HG03469 (cell line): ENCODE results near the gene RP9.

Experiments
- ATAC-seq: cut with Tn5 transposase; IDR thresholded peaks from one replicate; pipeline ENCODE4 v1.9.1; 2021; ENCODE audit warnings: mild to moderate bottlenecking, moderate library complexity, moderate number of reproducible peaks; ENCODE audit not compliant: unreplicated experiment

The RP9 gene, protein sequence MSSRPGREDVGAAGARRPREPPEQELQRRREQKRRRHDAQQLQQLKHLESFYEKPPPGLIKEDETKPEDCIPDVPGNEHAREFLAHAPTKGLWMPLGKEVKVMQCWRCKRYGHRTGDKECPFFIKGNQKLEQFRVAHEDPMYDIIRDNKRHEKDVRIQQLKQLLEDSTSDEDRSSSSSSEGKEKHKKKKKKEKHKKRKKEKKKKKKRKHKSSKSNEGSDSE

DNA sequence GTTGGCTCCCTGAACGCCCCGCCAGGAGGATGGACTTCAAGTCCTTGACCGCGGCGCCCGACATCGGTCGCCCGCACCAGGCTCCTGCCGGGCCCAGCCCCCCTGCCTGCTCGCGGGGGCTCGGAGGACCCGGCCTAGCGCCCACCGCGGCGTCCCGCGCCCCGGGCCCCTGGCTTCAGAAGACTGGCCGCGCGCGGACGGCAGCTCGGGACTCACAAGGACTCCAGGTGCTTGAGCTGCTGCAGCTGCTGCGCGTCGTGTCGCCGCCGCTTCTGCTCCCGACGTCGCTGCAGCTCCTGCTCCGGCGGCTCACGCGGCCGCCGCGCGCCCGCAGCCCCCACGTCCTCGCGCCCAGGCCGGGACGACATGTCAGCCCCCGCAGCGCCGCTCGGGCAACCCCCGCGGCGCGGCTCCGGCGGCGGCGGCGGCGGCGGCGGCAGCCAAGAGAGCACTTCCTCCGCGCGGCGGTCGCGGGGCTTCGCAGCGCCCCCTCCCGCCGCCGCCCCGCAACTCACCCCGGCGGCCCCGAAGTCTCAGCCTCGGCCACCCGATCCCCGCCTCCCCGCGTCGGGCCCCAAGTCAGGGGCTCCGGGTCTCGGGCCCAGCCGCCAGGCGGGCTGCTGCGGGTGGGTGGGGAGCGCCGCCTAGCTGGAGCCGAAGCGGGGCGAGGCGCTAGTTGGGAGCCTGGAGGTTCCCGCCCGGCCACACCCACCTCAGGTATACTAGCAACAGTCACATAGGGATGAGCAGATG is at the start of gene RP9:
TSS of gene RP9 (minus strand) at position 400 of the 753 bp plus-strand sequence. CDS start at position 368, 32 bp downstream.
- ATAC-seq: peak; percentile 73

DNA sequence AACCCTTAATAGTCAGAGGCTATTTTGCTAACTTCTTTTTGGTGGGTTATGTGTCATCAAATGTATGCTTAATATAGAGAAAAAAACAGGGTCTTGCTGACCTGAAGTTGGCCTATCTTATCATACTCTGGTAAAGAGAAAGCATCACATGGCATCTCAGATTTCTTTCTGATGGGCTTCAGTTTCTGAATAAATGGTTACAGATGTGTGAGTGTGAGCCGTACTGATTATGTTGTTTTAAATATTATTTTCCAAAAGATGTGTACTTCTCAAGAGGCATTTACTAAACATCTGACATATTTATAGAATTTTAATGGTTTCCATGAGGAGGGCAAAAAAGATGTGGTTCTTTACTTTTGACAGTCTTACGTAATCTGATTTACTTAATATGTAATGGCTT is 48.6 kb upstream of the RP9 start:
- no peak for ATAC-seq

DNA sequence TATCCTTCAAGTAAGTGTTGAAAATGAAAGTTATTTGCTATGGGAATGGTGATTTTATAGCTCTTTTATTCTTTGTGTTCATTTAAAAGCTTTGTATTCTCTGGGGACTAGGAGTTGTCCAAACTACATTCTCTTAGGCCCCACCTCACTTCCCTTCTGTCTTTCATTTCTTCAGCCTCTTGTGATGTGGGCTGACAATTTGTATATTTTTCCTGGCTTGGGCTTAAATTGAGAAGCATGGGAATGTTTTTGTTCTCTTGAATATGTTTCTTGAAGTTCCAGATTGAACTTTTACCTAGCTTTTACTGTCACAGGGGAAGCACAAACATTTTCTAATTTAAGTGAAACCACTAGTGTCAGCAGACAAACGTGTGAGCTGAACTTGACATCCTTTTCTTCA is 48.1 kb upstream of the RP9 start:
- ATAC-seq: no peak

DNA sequence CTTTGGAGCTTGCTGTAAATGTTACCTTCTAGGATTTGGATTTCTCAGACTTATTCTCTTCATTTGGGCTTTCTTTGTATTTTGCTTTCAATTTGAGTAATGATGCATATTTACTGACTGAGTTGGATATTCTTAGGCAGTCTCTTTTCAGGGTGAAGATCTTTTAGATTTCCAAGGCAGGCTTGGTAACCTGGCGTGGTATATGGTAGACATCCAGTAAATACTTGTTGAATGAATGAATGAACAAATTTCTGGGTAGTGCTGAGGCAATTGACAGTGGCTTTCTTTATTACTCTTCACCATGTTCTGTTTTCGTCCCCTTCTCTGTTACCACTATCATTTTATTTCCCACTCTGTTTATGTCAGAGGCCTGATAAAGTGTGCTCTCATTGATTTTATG is 47.2 kb upstream of the RP9 start:
- ATAC-seq: no peak

- no peak for ATAC-seq
Measured at GRCh38 chr7:33155811-33156210, 46.6 kb upstream of the RP9 start.

GRCh38 chr7:33152087-33152486 is 42.9 kb upstream of the RP9 start:
- no peak for ATAC-seq

DNA sequence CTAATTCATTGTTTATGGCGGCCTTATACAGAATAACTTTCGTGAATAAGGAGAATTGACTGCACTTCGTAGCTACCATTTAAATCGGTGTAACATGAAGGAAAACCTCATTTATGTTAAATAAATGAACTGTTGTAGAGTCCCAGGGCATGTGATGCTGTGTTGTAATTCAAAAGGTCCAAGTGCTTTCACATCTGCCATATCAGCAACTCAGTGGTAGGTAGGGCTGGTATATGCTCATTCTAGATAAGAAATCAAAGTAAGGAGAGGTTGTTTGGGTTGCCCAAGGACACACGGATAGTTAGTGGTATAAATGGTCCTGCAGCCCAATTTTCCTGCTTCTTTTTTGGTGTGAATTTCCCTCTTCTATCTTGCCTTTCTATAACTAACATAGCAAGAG is 36.0 kb upstream of the RP9 start:
- no peak for ATAC-seq

GRCh38 chr7:33143996-33144718 is 35.0 kb upstream of the RP9 start:
- no peak for ATAC-seq

DNA sequence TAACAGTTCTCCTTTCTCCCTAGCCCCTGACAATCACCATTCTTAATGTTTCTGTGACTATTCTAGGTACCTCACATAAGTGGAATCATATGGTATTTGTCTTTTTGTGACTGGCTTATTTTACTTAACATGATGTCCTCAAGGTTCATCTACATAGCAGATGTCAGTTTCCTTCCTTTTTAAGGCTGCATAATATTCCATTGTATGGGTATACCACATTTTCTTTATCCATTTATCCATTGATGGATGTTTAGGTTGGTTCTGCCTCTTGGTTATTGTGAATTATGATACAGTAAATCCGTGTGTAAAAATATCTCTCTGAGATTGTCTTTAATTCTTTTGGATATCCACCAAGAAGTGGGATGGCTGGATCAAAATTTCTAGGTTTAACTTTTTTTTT is 33.4 kb upstream of the RP9 start:
- ATAC-seq: no peak

DNA sequence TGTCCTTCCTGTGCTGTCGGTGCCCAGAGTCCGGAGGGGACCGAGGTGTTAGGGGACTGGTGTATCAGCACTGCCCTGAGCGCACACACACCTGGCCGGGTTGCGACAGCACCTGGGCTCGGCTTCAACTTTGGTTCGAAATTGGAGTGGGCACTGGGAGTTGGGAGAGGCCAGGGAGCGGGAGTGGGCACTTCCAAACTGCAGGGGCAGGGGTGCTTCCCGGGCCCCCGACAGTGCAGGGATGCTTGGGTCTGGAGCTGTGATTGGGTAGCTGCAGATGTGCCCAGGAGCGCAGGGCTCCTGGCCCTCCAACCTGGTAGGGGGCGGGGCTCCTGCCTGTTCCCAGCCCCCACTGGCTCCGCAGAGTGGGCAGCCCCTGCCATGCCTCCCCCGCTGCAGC is 27.9 kb upstream of the RP9 start:
- no peak for ATAC-seq

GRCh38 chr7:33130184-33130583 is 21.0 kb upstream of the RP9 start:
- no peak for ATAC-seq

GRCh38 chr7:33129806-33130153 is 20.6 kb upstream of the RP9 start:
- ATAC-seq: no peak

- peak; percentile 100 for ATAC-seq
Measured at GRCh38 chr7:33128990-33129805, 20.0 kb upstream of the RP9 start, which contains the start of gene BBS9. Gene BBS9 (plus strand): TSS chr7:33129564. CDS start chr7:33146253, 16,689 bp downstream.

DNA sequence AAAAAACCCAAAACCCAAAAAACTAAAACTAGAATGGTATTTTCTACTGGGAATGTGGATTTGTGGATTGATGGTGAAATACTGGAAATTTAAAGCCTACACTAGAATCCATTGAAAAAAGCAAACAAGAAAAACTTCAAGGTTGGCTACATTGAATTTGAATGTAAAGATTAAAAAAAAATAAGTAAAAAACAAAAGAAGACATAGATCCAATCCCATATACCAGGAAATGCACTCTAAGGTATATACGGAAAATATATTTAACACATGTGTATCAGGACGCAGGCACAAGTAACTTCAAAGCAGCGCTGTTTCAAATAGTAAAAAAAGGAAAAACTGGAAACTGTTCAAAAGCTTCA is 19.4 kb upstream of the RP9 start:
- ATAC-seq: no peak

DNA sequence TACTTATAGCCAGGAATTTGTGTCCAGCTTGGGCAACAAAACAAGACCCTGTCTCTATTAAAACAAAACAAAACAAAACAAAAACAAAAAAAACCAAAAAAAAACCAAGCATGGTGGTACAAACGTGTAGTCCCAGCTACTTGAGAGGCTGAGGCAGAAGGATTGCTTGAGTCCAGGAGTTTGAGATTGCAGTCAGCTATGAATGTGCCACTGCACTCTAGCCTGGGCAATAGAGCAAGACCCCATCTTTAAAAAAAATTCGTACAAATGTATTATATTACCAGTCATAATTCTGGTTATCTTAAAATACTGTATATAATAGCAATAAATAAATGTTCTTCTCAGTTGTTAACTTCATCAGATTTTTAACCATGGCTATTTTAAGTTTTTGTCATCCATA is 17.9 kb upstream of the RP9 start:
- ATAC-seq: no peak

DNA sequence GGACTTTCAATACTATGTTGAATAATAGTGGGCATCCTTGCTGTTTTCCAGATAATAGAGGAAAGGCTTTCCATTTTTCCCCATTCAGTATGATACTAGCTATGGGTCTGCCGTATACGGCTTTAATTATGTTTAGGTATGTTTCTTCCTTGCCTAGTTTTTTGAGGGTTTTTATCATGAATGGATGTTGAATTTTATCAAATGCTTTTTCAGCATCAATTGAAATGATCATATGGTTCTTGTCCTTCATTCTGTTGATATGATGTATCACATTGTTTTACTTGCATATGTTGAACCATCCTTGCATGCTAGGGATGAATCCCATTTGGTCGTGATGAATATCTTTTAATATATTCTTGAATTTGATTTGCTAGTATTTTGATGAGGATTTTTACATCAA is 9.2 kb upstream of the RP9 start:
- ATAC-seq: no peak

DNA sequence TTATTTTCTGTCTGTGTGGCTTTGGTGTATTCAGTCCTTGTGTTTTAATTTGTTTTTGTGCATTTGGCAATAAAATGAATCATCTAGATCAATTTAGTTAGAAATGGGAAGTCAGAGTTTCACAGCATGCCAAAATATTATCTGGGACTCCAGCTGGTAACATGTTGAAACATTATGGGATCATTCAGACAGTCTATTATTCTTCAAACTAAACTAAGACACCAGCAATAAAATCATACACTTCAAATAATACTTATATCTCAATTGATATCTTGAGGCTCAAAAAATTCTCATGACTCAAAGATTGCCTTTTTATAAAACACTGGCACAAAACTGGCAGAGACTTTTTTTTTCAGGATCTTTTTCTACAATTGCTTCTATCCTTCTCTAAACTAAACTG is 5.8 kb upstream of the RP9 start:
- ATAC-seq: no peak

GRCh38 chr7:33111614-33112013 is 2.4 kb upstream of the RP9 start:
- ATAC-seq: no peak

DNA sequence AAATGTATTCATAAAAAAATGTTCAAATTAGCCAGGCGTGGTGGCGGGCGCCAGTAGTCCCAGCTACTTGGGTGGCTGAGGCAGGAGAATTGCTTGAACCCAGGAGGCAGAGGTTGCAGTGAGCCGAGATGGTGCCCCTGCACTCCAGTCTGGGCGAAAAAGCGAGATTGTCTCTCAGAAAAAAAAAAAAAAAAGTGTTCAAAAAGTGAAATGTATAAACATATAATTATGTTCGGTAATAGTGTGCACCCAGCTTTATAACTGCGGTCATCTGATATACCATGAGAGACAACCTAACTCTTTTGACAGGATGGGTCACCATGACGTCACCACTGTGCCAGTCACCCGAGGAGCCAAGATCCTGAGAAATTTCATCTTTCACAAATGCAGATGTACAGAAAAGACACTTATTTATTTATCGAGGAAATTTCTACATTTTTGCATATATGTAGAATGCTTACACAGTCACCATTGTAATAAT is 594 bp upstream of the RP9 start:
- ATAC-seq: no peak

DNA sequence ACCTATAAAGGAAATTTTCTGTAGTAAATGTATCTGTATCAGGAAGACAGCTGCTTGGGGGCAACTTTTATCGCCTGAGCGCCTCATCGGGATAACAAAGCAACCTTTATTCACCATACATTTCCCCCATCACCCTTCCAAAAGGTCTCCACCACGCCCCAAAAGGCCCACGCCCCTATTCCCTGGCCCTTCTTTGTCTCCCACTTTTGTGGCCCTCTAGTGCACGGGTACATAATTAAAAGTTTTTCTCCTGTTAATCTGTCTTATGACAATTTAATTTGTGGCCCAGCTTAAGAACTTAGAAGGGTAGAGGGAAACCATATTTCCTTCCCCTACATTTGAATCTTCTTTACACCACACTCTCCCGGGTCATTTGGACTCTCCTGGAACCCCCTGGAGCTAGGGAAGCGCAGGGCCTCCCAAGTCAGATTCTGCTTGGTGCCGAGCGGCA is 625 bp downstream of the RP9 start:
- ATAC-seq: peak; percentile 8
